Fibroblast of skin of scalp (primary cell): ENCODE measurements around the gene DIPK1B.
A peak's percentile ranks its signal among the peaks of the same experiment; 100 is the strongest.

Experiments
- DNase-seq: peaks from one replicate; pipeline ENCODE4 v3.0.0-alpha.2; 2013

The DIPK1B gene

GRCh38 chr9:136720251-136720897 lies 8.0 kb downstream of the DIPK1B start:
- peak; percentile 54 for DNase-seq

- DNase-seq: no peak
Observed at GRCh38 chr9:136720898-136721338, 8.5 kb downstream of the DIPK1B start.

- peak; percentile 48 for DNase-seq
Observed at GRCh38 chr9:136721339-136722092, 9.1 kb downstream of the DIPK1B start.

GRCh38 chr9:136722093-136722968 lies 10.0 kb downstream of the DIPK1B start:
- DNase-seq: no peak

- DNase-seq: no peak
Observed at GRCh38 chr9:136722969-136723356, 10.6 kb downstream of the DIPK1B start.

GRCh38 chr9:136723362-136723976 lies 11.1 kb downstream of the DIPK1B start:
- no peak for DNase-seq

GRCh38 chr9:136723989-136724388 lies 11.6 kb downstream of the DIPK1B start:
- no peak for DNase-seq

GRCh38 chr9:136724772-136725171 lies 12.4 kb downstream of the DIPK1B start:
- no peak for DNase-seq

- DNase-seq: peak; percentile 22
Observed at GRCh38 chr9:136725612-136726011, 13.2 kb downstream of the DIPK1B start.

GRCh38 chr9:136726118-136726517 lies 13.7 kb downstream of the DIPK1B start:
- no peak for DNase-seq

GRCh38 chr9:136726631-136727191 lies 14.3 kb downstream of the DIPK1B start:
- DNase-seq: peak; percentile 39

- peak; percentile 92 for DNase-seq
Observed at GRCh38 chr9:136728080-136728547, 15.7 kb downstream of the DIPK1B start.

- DNase-seq: peak; percentile 35
Observed at GRCh38 chr9:136728548-136729123, 16.3 kb downstream of the DIPK1B start.

GRCh38 chr9:136729144-136729543 lies 16.8 kb downstream of the DIPK1B start:
- DNase-seq: no peak

- DNase-seq: no peak
Observed at GRCh38 chr9:136729926-136730325, 17.6 kb downstream of the DIPK1B start.

- no peak for DNase-seq
Observed at GRCh38 chr9:136732444-136733178, 20.2 kb downstream of the DIPK1B start.

GRCh38 chr9:136733611-136734010 lies 21.2 kb downstream of the DIPK1B start:
- DNase-seq: no peak

- no peak for DNase-seq
Observed at GRCh38 chr9:136734837-136735496, 22.6 kb downstream of the DIPK1B start.

GRCh38 chr9:136735812-136736480 lies 23.6 kb downstream of the DIPK1B start:
- no peak for DNase-seq

- no peak for DNase-seq
Observed at GRCh38 chr9:136738960-136739359, 26.6 kb downstream of the DIPK1B start.
